SU-DHL-6 (cell line): Measurements from ENCODE around the gene POU2F3.

Experiments
- CTCF ChIP-seq: fragments of 200-600 bp; sonication (generic); IDR thresholded peaks from one replicate; pipeline ENCODE4 v1.5.1; 2017; ENCODE audit warnings: antibody characterized with exemption, mild to moderate bottlenecking, low read length, moderate library complexity; ENCODE audit not compliant: insufficient read depth, poor library complexity, severe bottlenecking
- EZH2phosphoT487 ChIP-seq: fragments of 200-600 bp; sonication (generic), shearing (Covaris generic); conservative IDR thresholded peaks from 2 replicates; pipeline ENCODE4 v1.6.1; 2018; ENCODE audit warnings: mild to moderate bottlenecking, antibody characterized with exemption, low read length, moderate library complexity, mixed read lengths

GRCh38 chr11:120217941-120218694 is 21.8 kb upstream of the POU2F3 start:
- no peak for TF ChIP-seq EZH2phosphoT487
- TF ChIP-seq CTCF, result no peak
